Caco-2 (cell line): ENCODE measurements around the gene CXCR5. TPM values are rescaled to one million over a fixed set of nuclear protein-coding genes. Genes with fewer than 3 reads are reported as not detected.

ENCODE experiments used
- BruUV-seq: library from RNA; stranded (reverse); fragments of 400-500 nt; replicated peaks from 2 replicates; lab custom pipeline; 2021; lab: Mats Ljungman, UMichigan
- CTCF ChIA-PET: fragments of 300-600 bp; sonication (Branson Sonifier 250); formaldehyde crosslinking; loops from one replicate; lab custom pipeline; 2022; ENCODE audit warnings: antibody characterized with exemption; lab: Charles Lee
- POLR2A ChIA-PET: fragments of 300-600 bp; sonication (Branson Sonifier 250); formaldehyde crosslinking; loops from one replicate; lab custom pipeline; 2022; ENCODE audit warnings: antibody characterized with exemption; lab: Charles Lee
- DNase-seq, 2 experiments: peaks; one replicate each; pipeline versions ENCODE4 v3.0.0 to v3.0.0-alpha.2; 2020 to 2022
- H3K27me3 ChIP-seq: replicated peaks from 2 replicates; pipeline ENCODE4 v1.6.0; 2011; ENCODE audit warnings: low read length; ENCODE audit not compliant: control insufficient read depth, insufficient read depth
- H3K36me3 ChIP-seq: 2 replicates; pipeline ENCODE4 v1.5.1; 2011; ENCODE audit warnings: low read length; ENCODE audit not compliant: control insufficient read depth, insufficient read depth
- H3K4me1 ChIP-seq: fragments of 250-450 bp; sonication (Bioruptor Pico); 2 replicates; pipeline ENCODE4 v1.5.1; 2020; ENCODE audit warnings: mild to moderate bottlenecking
- H3K4me3 ChIP-seq: 2 replicates; pipeline ENCODE4 v1.5.1; 2011; ENCODE audit warnings: low read depth, mild to moderate bottlenecking, control low read depth, low read length
- H3K9me3 ChIP-seq: fragments of 250-450 bp; sonication (Bioruptor Pico); 2 replicates; pipeline ENCODE4 v1.5.1; 2020; ENCODE audit warnings: mild to moderate bottlenecking, moderate library complexity
- H3K27ac Mint-ChIP-seq: one replicate; pipeline ENCODE4 v1.8.0; 2022; ENCODE audit warnings: mixed read lengths; ENCODE audit not compliant: unreplicated experiment
- H3K27me3 Mint-ChIP-seq: one replicate; pipeline ENCODE4 v1.8.0; 2022; ENCODE audit warnings: mixed read lengths; ENCODE audit not compliant: insufficient read depth, unreplicated experiment
- H3K36me3 Mint-ChIP-seq: one replicate; pipeline ENCODE4 v1.8.0; 2022; ENCODE audit warnings: mild to moderate bottlenecking, mixed read lengths; ENCODE audit not compliant: insufficient read depth, unreplicated experiment
- H3K4me1 Mint-ChIP-seq: one replicate; pipeline ENCODE4 v1.8.0; 2022; ENCODE audit warnings: low read depth, mixed read lengths; ENCODE audit not compliant: unreplicated experiment
- H3K4me3 Mint-ChIP-seq: one replicate; pipeline ENCODE4 v1.8.0; 2022; ENCODE audit warnings: mild to moderate bottlenecking, moderate library complexity, mixed read lengths; ENCODE audit not compliant: unreplicated experiment
- H3K9me3 Mint-ChIP-seq: one replicate; pipeline ENCODE4 v1.8.0; 2022; ENCODE audit warnings: mixed read lengths; ENCODE audit not compliant: unreplicated experiment
- intact Hi-C: fragments of 100-400 bp; cut with micrococcal nuclease; formaldehyde crosslinking; loops from one replicate; pipeline ENCODE4 v1.10.0; 2022; ENCODE audit not compliant: unreplicated experiment
- total RNA-seq: library from RNA; stranded (reverse); gene quantifications from 2 replicates; pipeline ENCODE4 v1.2.3, GENCODE V29; 2022
- TF ChIP-seq, protein P1 (sequence below), 2 experiments: fragments of 200-600 bp in 1 of 2; IDR thresholded peaks; 1 replicate in 1 of 2; 2 replicates in 1 of 2; pipeline versions ENCODE4 v1.5.1 to v1.8.0; 2011 to 2022; ENCODE audit warnings: antibody characterized with exemption in 1 of 2, control low read depth in 1 of 2, inconsistent platforms in 1 of 2, low read depth in 1 of 2, low read length in 1 of 2, mild to moderate bottlenecking in 1 of 2, moderate library complexity in 1 of 2; ENCODE audit not compliant: insufficient read depth in 1 of 2, severe bottlenecking in 1 of 2, unreplicated experiment in 1 of 2

CXCR5 gene
- total RNA-seq, 1 experiment from 2014 or later, result not detected

DNA sequence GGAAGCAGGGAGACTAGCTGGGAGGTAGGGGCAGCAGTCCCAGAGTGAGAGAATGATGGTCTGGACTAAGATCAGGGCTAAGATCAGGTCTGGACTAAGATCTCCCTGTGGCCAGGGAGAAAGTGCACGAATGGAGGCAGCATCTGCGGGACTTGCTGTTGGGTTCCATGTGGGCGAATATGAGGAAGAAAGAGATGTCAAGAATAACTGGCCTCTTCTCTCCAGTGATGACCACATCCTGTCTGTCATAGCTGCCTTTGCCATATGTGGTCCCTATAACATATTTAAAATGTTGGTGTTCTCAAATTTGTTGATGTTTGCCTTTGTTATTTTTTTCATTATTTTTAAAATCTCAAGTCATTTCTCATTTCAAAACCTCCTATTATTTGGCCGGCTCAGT, 27.4 kb upstream of the CXCR5 start:
- H3K27me3 ChIP-seq, result no peaks in the 10 kb centered on the region
- H3K4me3 ChIP-seq, result no peak overlapping the region
- H3K4me3 Mint-ChIP-seq, result no peak overlapping the region
- no peaks in the 10 kb centered on the region for H3K36me3 Mint-ChIP-seq
- BruUV-seq, result no TSS peak
- CTCF ChIA-PET, result interaction anchor here (0.6 kb wide), 1 partner anchor 39 kb away, joined by 5 read pairs; no protein-coding TSS in a partner anchor
- H3K4me1 ChIP-seq, result no peaks in the 10 kb centered on the region
- no peak for DNase-seq
- intact Hi-C loops, result no loop called here
- no peaks in the 10 kb centered on the region for H3K36me3 ChIP-seq
- no peaks in the 10 kb centered on the region for H3K4me1 Mint-ChIP-seq
- H3K9me3 Mint-ChIP-seq, result no peaks in the 10 kb centered on the region
- POLR2A ChIA-PET, result interaction anchor here (0.7 kb wide), 1 partner anchor 20 kb away, joined by 5 read pairs; no protein-coding TSS in a partner anchor
- H3K9me3 ChIP-seq, result no peaks in the 10 kb centered on the region; the same call in 1 of the 2 replicates
- TF ChIP-seq, protein P1, sequence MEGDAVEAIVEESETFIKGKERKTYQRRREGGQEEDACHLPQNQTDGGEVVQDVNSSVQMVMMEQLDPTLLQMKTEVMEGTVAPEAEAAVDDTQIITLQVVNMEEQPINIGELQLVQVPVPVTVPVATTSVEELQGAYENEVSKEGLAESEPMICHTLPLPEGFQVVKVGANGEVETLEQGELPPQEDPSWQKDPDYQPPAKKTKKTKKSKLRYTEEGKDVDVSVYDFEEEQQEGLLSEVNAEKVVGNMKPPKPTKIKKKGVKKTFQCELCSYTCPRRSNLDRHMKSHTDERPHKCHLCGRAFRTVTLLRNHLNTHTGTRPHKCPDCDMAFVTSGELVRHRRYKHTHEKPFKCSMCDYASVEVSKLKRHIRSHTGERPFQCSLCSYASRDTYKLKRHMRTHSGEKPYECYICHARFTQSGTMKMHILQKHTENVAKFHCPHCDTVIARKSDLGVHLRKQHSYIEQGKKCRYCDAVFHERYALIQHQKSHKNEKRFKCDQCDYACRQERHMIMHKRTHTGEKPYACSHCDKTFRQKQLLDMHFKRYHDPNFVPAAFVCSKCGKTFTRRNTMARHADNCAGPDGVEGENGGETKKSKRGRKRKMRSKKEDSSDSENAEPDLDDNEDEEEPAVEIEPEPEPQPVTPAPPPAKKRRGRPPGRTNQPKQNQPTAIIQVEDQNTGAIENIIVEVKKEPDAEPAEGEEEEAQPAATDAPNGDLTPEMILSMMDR (IDR thresholded peaks at IDR 0.05; ENCODE audit: insufficient read depth in 1 of 2, low read depth in 1 of 2, low read length in 1 of 2, severe bottlenecking in 1 of 2, unreplicated experiment in 1 of 2), result no peak
- H3K27me3 Mint-ChIP-seq, result no peaks in the 10 kb centered on the region
- H3K27ac Mint-ChIP-seq, result no peak overlapping the region

DNA sequence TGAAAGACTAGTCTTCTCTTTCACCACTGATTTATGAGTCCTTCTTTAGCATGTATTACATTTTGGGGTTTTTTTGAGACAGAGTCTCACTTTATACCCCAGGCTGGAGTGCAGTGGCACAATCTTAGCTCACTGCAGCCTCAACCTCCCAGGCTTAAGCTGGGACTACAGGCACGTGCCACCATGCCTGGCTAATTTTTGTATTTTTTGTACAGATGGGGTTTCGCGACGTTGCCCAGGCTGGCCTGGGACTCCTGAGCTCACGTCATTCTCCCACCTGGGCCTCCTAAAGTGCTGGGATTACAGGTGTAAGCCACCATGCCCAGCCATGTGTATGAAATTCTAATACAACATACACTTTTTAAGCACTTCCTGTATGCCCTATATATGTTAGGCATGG, 26.3 kb upstream of the CXCR5 start:
- ChIA-PET CTCF (no interaction called here), POLR2A (no interaction called here)
- no peaks in the 10 kb centered on the region for H3K36me3 Mint-ChIP-seq

DNA sequence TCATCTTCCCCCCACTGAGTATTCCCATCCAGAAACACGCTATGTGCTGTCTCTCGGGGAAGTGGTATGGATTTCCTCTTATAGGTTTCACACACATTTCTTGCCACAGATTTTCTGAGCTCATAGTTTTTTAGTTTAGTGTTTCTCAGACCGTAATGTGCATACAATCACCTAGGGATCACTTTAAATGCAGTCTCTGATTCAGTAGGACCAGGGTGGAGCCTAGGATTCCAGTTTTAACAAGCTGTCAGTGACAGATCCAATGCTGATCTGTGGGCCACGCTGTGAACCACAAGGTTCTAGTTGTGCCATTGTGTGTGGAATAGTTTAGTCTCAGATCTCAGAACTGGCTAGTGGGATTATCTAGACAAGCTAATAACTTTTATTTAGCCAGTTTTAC, 23.7 kb upstream of the CXCR5 start:
- Histone ChIP-seq H3K4me1 (no peaks in the 10 kb centered on the region), H3K36me3 (no peaks in the 10 kb centered on the region), H3K27me3 (no peaks in the 10 kb centered on the region), H3K4me3 (no peak overlapping the region), H3K9me3 (no peaks in the 10 kb centered on the region; the same call in 1 of the 2 replicates)
- Mint-ChIP-seq H3K4me1 (no peaks in the 10 kb centered on the region), H3K27me3 (no peaks in the 10 kb centered on the region), H3K9me3 (no peaks in the 10 kb centered on the region), H3K36me3 (no peaks in the 10 kb centered on the region), H3K4me3 (no peak overlapping the region), H3K27ac (no peak overlapping the region)
- intact Hi-C loops, result no loop called here
- TF ChIP-seq, protein P1 (IDR thresholded peaks at IDR 0.05; ENCODE audit: insufficient read depth in 1 of 2, low read depth in 1 of 2, low read length in 1 of 2, severe bottlenecking in 1 of 2, unreplicated experiment in 1 of 2), result no peak
- no TSS peak for BruUV-seq
- no peak for DNase-seq
- CTCF ChIA-PET, result interaction anchor here (1.1 kb wide), 1 partner anchor 69 kb away, joined by 7 read pairs; the partner anchor contains the start of gene DDX6
- POLR2A ChIA-PET, result no interaction called here

More for the DNA sequence above, 26.3 kb upstream of the CXCR5 start:
- H3K4me1 Mint-ChIP-seq, result no peaks in the 10 kb centered on the region
- no peak overlapping the region for H3K4me3 Mint-ChIP-seq
- TF ChIP-seq, protein P1 (IDR thresholded peaks at IDR 0.05; ENCODE audit: insufficient read depth in 1 of 2, low read depth in 1 of 2, low read length in 1 of 2, severe bottlenecking in 1 of 2, unreplicated experiment in 1 of 2), result no peak
- H3K27me3 ChIP-seq, result no peaks in the 10 kb centered on the region
- no TSS peak for BruUV-seq
- no peak overlapping the region for H3K4me3 ChIP-seq
- H3K27me3 Mint-ChIP-seq, result no peaks in the 10 kb centered on the region
- no peak overlapping the region for H3K27ac Mint-ChIP-seq
- H3K4me1 ChIP-seq, result no peaks in the 10 kb centered on the region
- no peaks in the 10 kb centered on the region for H3K36me3 ChIP-seq
- no peak for DNase-seq
- intact Hi-C loops, result no loop called here
- no peaks in the 10 kb centered on the region; the same call in 1 of the 2 replicates for H3K9me3 ChIP-seq
- H3K9me3 Mint-ChIP-seq, result no peaks in the 10 kb centered on the region
